HepG2 (cell line): ENCODE measurements around the gene CASKIN2.

ENCODE experiments used
- ATF7 ChIP-seq, 2 experiments: fragments of 450-650 bp in 1 of 2; sonication (generic) in 1 of 2; formaldehyde crosslinking in 1 of 2; IDR thresholded peaks; 2 replicates each; pipeline versions ENCODE4 v1.4.0 to v1.6.1; 2016 to 2020; ENCODE audit warnings: antibody characterized with exemption in 1 of 2, mild to moderate bottlenecking in 1 of 2, missing genetic modification reagents in 1 of 2
- CEBPZ ChIP-seq: IDR thresholded peaks from 2 replicates; pipeline ENCODE4 v1.6.1; 2012; ENCODE audit warnings: low read length, improper control_type of control experiment
- POLR2AphosphoS5 ChIP-seq: IDR thresholded peaks from 2 replicates; pipeline ENCODE4 v1.6.1; 2012; ENCODE audit warnings: low read depth, low read length
- ZNF138 ChIP-seq: sonication (generic); formaldehyde crosslinking; IDR thresholded peaks from 2 replicates; pipeline ENCODE4 v1.5.0; 2020; ENCODE audit warnings: mild to moderate bottlenecking, low read depth, missing genetic modification reagents

- TF ChIP-seq CEBPZ (no peak), POLR2AphosphoS5 (no peak), ATF7 (IDR thresholded peaks at IDR 0.05) (no peak), ATF7 (CRISPR knock-in tag; IDR thresholded peaks at IDR 0.05) (no peak), ZNF138 (CRISPR knock-in tag) (no peak)
Observed at GRCh38 chr17:75454193-75454592, 61.1 kb downstream of the CASKIN2 start.
